ENCODE data around the gene RGS21.

Gene RGS21

GRCh38 chr1:192382758-192383157 is 66.0 kb downstream of the RGS21 start:
- DNase-seq = no peak

- DNase-seq = no peak
These were observed 69.4 kb downstream of the RGS21 start for GRCh38 chr1:192386051-192386650.

GRCh38 chr1:192395211-192395610 is 78.4 kb downstream of the RGS21 start:
- no peak for DNase-seq

- no peak for DNase-seq
These were observed 79.1 kb downstream of the RGS21 start for GRCh38 chr1:192395895-192396294.

GRCh38 chr1:192399161-192399560 is 82.4 kb downstream of the RGS21 start:
- DNase-seq = no peak

GRCh38 chr1:192401825-192402224 is 85.0 kb downstream of the RGS21 start:
- DNase-seq = peak; percentile 53

- peak; percentile 36 for DNase-seq
These were observed 85.8 kb downstream of the RGS21 start for GRCh38 chr1:192402571-192402970.

GRCh38 chr1:192407206-192407605 is 90.4 kb downstream of the RGS21 start:
- no peak for DNase-seq

Data from OCI-M1 (cell line).